HG03095 (cell line): ENCODE measurements around the gene INPP4B.

Experiments used
- ATAC-seq: cut with Tn5 transposase; IDR thresholded peaks from one replicate; pipeline ENCODE4 v1.9.1; 2021; ENCODE audit warnings: moderate library complexity; ENCODE audit not compliant: unreplicated experiment

INPP4B gene

GRCh38 chr4:142583708-142584107 is 262.4 kb downstream of the INPP4B start:
- no peak for ATAC-seq

GRCh38 chr4:142582340-142582739 is 263.8 kb downstream of the INPP4B start:
- ATAC-seq, result no peak

- ATAC-seq, result no peak
Observed at GRCh38 chr4:142581881-142582280, 264.2 kb downstream of the INPP4B start.

- ATAC-seq, result no peak
Observed at GRCh38 chr4:142579443-142579842, 266.7 kb downstream of the INPP4B start.

GRCh38 chr4:142574306-142574705 is 271.8 kb downstream of the INPP4B start:
- ATAC-seq, result no peak

GRCh38 chr4:142572071-142572470 is 274.0 kb downstream of the INPP4B start:
- ATAC-seq, result no peak

- ATAC-seq, result no peak
Observed at GRCh38 chr4:142567620-142568451, 278.3 kb downstream of the INPP4B start.

GRCh38 chr4:142567199-142567598 is 278.9 kb downstream of the INPP4B start:
- ATAC-seq, result no peak

GRCh38 chr4:142566777-142567176 is 279.3 kb downstream of the INPP4B start:
- no peak for ATAC-seq

- ATAC-seq, result no peak
Observed at GRCh38 chr4:142566243-142566642, 279.9 kb downstream of the INPP4B start.

GRCh38 chr4:142565771-142566170 is 280.3 kb downstream of the INPP4B start:
- no peak for ATAC-seq

GRCh38 chr4:142563682-142564291 is 282.3 kb downstream of the INPP4B start:
- no peak for ATAC-seq

GRCh38 chr4:142559986-142560385 is 286.1 kb downstream of the INPP4B start:
- ATAC-seq, result no peak

GRCh38 chr4:142558851-142559250 is 287.2 kb downstream of the INPP4B start:
- no peak for ATAC-seq

- no peak for ATAC-seq
Observed at GRCh38 chr4:142557239-142557801, 288.8 kb downstream of the INPP4B start.

- no peak for ATAC-seq
Observed at GRCh38 chr4:142556570-142557238, 289.4 kb downstream of the INPP4B start.

- ATAC-seq, result no peak
Observed at GRCh38 chr4:142556048-142556447, 290.1 kb downstream of the INPP4B start.

- no peak for ATAC-seq
Observed at GRCh38 chr4:142554412-142554811, 291.7 kb downstream of the INPP4B start.

- no peak for ATAC-seq
Observed at GRCh38 chr4:142551517-142552305, 294.4 kb downstream of the INPP4B start.

- ATAC-seq, result no peak
Observed at GRCh38 chr4:142550965-142551364, 295.1 kb downstream of the INPP4B start.
